ENCODE data around the gene SLC34A1. TPM values are rescaled to one million over a fixed set of nuclear protein-coding genes. Genes with fewer than 3 reads are reported as not detected.

The SLC34A1 gene
- total RNA-seq, 2 experiments from 2014 or later, result 0.35 to 0.63 TPM

GRCh38 chr5:177382423-177383029 lies 1.7 kb upstream of the SLC34A1 start:
- peak; percentile 54 for DNase-seq (ENCODE audit: low spot score)
- POLR2A ChIA-PET, result interaction anchor here (0.6 to 1.0 kb wide), 2 partner anchors 12 to 41 kb away, joined by 3 to 9 read pairs; no protein-coding TSS in a partner anchor
- H3K4me1 ChIP-seq (ENCODE audit: insufficient read depth, low read length, poor library complexity, severe bottlenecking), result peaks cover 17% of the 10 kb centered on the region

DNA sequence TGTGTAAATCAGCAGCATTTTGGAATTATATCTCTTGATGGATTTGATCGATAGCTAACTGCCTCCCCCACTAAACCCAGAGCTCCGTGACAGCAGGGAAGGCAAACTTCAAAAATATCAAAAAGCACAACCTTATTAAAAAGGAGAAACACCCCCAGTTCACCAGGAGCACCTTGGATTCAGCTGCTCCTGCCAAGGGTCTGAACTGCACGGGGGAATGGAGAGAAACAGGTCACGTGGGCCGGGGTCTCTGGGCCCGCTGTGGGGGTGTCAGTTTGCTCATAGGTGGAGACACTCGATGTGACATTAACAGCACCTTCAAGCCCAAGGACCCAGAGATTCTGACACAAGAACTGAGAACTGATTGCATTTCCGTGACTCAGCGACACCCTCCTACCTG lies 1.1 kb upstream of the SLC34A1 start:
- H3K9me3 ChIP-seq (ENCODE audit: low read length), result no peaks in the 10 kb centered on the region
- intact Hi-C loops (cut with micrococcal nuclease; ENCODE audit: unreplicated experiment), result no loop called here
- no peak overlapping the region for H2AFZ ChIP-seq (ENCODE audit: low read length)
- no peak for DNase-seq (ENCODE audit: low spot score)
- no peaks in the 10 kb centered on the region for H3K79me2 ChIP-seq (ENCODE audit: insufficient read depth, low read depth, low read length)
- H3K27ac ChIP-seq (ENCODE audit: low read depth, low read length, poor library complexity, severe bottlenecking), result no peak overlapping the region
- peaks cover 23% of the 10 kb centered on the region for H3K4me1 ChIP-seq (ENCODE audit: insufficient read depth, low read length, poor library complexity, severe bottlenecking)
- H3K9me2 ChIP-seq (ENCODE audit: insufficient read depth, low read length), result no peaks in the 10 kb centered on the region
- BruUV-seq (replicated peaks), result no TSS peak
- no peaks in the 10 kb centered on the region for H3K36me3 ChIP-seq (ENCODE audit: insufficient read depth, low read length)
- CTCF ChIA-PET (ENCODE audit: unreplicated experiment), result interaction anchor here (0.6 to 2.1 kb wide), 2 partner anchors 13 to 93 kb away, joined by 4 to 7 read pairs; no protein-coding TSS in a partner anchor
- H3K4me3 ChIP-seq (ENCODE audit: low read depth, low read length, poor library complexity, severe bottlenecking), result no peak overlapping the region
- no peak for TF ChIP-seq EZH2phosphoT487 (IDR thresholded peaks at IDR 0.05; ENCODE audit: borderline replicate concordance, low read depth, low read length)
- TF ChIP-seq, protein P1, sequence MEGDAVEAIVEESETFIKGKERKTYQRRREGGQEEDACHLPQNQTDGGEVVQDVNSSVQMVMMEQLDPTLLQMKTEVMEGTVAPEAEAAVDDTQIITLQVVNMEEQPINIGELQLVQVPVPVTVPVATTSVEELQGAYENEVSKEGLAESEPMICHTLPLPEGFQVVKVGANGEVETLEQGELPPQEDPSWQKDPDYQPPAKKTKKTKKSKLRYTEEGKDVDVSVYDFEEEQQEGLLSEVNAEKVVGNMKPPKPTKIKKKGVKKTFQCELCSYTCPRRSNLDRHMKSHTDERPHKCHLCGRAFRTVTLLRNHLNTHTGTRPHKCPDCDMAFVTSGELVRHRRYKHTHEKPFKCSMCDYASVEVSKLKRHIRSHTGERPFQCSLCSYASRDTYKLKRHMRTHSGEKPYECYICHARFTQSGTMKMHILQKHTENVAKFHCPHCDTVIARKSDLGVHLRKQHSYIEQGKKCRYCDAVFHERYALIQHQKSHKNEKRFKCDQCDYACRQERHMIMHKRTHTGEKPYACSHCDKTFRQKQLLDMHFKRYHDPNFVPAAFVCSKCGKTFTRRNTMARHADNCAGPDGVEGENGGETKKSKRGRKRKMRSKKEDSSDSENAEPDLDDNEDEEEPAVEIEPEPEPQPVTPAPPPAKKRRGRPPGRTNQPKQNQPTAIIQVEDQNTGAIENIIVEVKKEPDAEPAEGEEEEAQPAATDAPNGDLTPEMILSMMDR (conservative IDR thresholded peaks at IDR 0.05; ENCODE audit: low read length), result no peak
- H4K20me1 ChIP-seq (ENCODE audit: insufficient read depth, low read length), result no peaks in the 10 kb centered on the region
- POLR2A ChIA-PET, result interaction anchor here (1.0 kb wide), 1 partner anchor 12 kb away, joined by 3 read pairs; no protein-coding TSS in a partner anchor
- no peak overlapping the region for H3K4me2 ChIP-seq (ENCODE audit: low read length)

More at GRCh38 chr5:177382423-177383029, 1.7 kb upstream of the SLC34A1 start:
- no peaks in the 10 kb centered on the region for H3K9me2 ChIP-seq (ENCODE audit: insufficient read depth, low read length)
- H4K20me1 ChIP-seq (ENCODE audit: insufficient read depth, low read length), result no peaks in the 10 kb centered on the region
- CTCF ChIA-PET (ENCODE audit: unreplicated experiment), result interaction anchor here (0.6 to 2.1 kb wide), 2 partner anchors 12 to 94 kb away, joined by 4 to 7 read pairs; no protein-coding TSS in a partner anchor
- no TSS peak for BruUV-seq (replicated peaks)
- TF ChIP-seq, protein P1 (conservative IDR thresholded peaks at IDR 0.05; ENCODE audit: low read length), result peak; percentile 66
- TF ChIP-seq EZH2phosphoT487 (IDR thresholded peaks at IDR 0.05; ENCODE audit: borderline replicate concordance, low read depth, low read length), result no peak
- no peaks in the 10 kb centered on the region for H3K79me2 ChIP-seq (ENCODE audit: insufficient read depth, low read depth, low read length)
- no peak overlapping the region for H2AFZ ChIP-seq (ENCODE audit: low read length)
- H3K4me2 ChIP-seq (ENCODE audit: low read length), result no peak overlapping the region
- intact Hi-C loops (cut with micrococcal nuclease; ENCODE audit: unreplicated experiment), result no loop called here
- H3K27ac ChIP-seq (ENCODE audit: low read depth, low read length, poor library complexity, severe bottlenecking), result no peak overlapping the region
- H3K36me3 ChIP-seq (ENCODE audit: insufficient read depth, low read length), result no peaks in the 10 kb centered on the region
- no peak overlapping the region for H3K4me3 ChIP-seq (ENCODE audit: low read depth, low read length, poor library complexity, severe bottlenecking)
- H3K9me3 ChIP-seq (ENCODE audit: low read length), result no peaks in the 10 kb centered on the region

GRCh38 chr5:177385720-177386119 lies 1.5 kb downstream of the SLC34A1 start:
- intact Hi-C loops (cut with micrococcal nuclease; ENCODE audit: unreplicated experiment), result loop anchor here (5.0 kb wide), 1 partner anchor 273 kb away; no protein-coding TSS in a partner anchor
- ChIA-PET CTCF (ENCODE audit: unreplicated experiment) (interaction anchor here (1.0 kb wide), 1 partner anchor 15 kb away, joined by 5 read pairs; no protein-coding TSS in a partner anchor), POLR2A (no interaction called here)
- no peaks in the 10 kb centered on the region for H3K9me3 ChIP-seq (ENCODE audit: low read length)
- H3K4me1 ChIP-seq (ENCODE audit: insufficient read depth, low read length, poor library complexity, severe bottlenecking), result peaks cover 49% of the 10 kb centered on the region
- no peak for DNase-seq (ENCODE audit: low spot score)
- no peaks in the 10 kb centered on the region for H3K9me2 ChIP-seq (ENCODE audit: insufficient read depth, low read length)
- H3K36me3 ChIP-seq (ENCODE audit: insufficient read depth, low read length), result no peaks in the 10 kb centered on the region
- H4K20me1 ChIP-seq (ENCODE audit: insufficient read depth, low read length), result no peaks in the 10 kb centered on the region
- no peak overlapping the region for H3K27ac ChIP-seq (ENCODE audit: low read depth, low read length, poor library complexity, severe bottlenecking)
- no TSS peak for BruUV-seq (replicated peaks)
- no peak overlapping the region for H3K4me3 ChIP-seq (ENCODE audit: low read depth, low read length, poor library complexity, severe bottlenecking)
- no peak overlapping the region for H2AFZ ChIP-seq (ENCODE audit: low read length)
- no peaks in the 10 kb centered on the region for H3K79me2 ChIP-seq (ENCODE audit: insufficient read depth, low read depth, low read length)
- TF ChIP-seq EZH2phosphoT487 (IDR thresholded peaks at IDR 0.05; ENCODE audit: borderline replicate concordance, low read depth, low read length), result no peak
- TF ChIP-seq, protein P1 (conservative IDR thresholded peaks at IDR 0.05; ENCODE audit: low read length), result no peak
- no peak overlapping the region for H3K4me2 ChIP-seq (ENCODE audit: low read length)

All from OCI-LY7 (cell line).